Measurements from ENCODE around the gene FSTL5. TPM values are rescaled to one million over a fixed set of nuclear protein-coding genes. Genes with fewer than 3 reads are reported as not detected.

The FSTL5 gene
- polyA plus RNA-seq, 3 donors: not detected

- H3K9me3 ChIP-seq (replicated peaks in 1 of 2; ENCODE audit: control insufficient read depth in 1 of 2, insufficient read depth in 1 of 2, low read length in 2 of 2): peaks cover 4 to 6% of the 10 kb centered on the region in 2 donors
- H3K4me3 ChIP-seq (replicated peaks in 1 of 3; ENCODE audit: low read depth in 2 of 3, low read length in 3 of 3): no peak overlapping the region
- no peaks in the 10 kb centered on the region for H3K36me3 ChIP-seq (replicated peaks in 1 of 2; ENCODE audit: control insufficient read depth in 1 of 2, insufficient read depth in 2 of 2, low read length in 2 of 2)
- Mint-ChIP-seq H3K4me1 (no peaks in the 10 kb centered on the region), H3K9me3 (peaks cover 0 to 8% (median 3%) of the 10 kb centered on the region in 7 donors), H3K27ac (no peak overlapping the region), H3K27me3 (ENCODE audit: low read depth in 3 of 3) (no peaks in the 10 kb centered on the region), H3K36me3 (no peaks in the 10 kb centered on the region), H3K4me3 (no peak overlapping the region)
- H4K20me1 ChIP-seq (ENCODE audit: insufficient read depth, low read length): no peaks in the 10 kb centered on the region
- no peaks in the 10 kb centered on the region for H3K27me3 ChIP-seq (ENCODE audit: control insufficient read depth in 2 of 2, insufficient read depth in 2 of 2, low read length in 2 of 2)
- no peaks in the 10 kb centered on the region for H3K4me1 ChIP-seq (ENCODE audit: control insufficient read depth in 1 of 2, insufficient read depth in 2 of 2, low read length in 2 of 2)
- DNase-seq: no peak
- no peaks in the 10 kb centered on the region for H3K79me2 ChIP-seq (ENCODE audit: insufficient read depth, low read length)
- WGBS (ENCODE audit: insufficient coverage): no CpG with 5 or more reads among the region's 2 CpGs
- no peak overlapping the region for H3K9ac ChIP-seq (ENCODE audit: insufficient read depth, low read length, poor library complexity, severe bottlenecking)
- no peak overlapping the region for H3K4me2 ChIP-seq (replicated peaks; ENCODE audit: extremely low read depth, low read length, poor library complexity, severe bottlenecking)
- intact Hi-C loops (cut with micrococcal nuclease): no loop called here
- H3K27ac ChIP-seq (ENCODE audit: low read depth in 1 of 2, low read length in 2 of 2): no peak overlapping the region
- TF ChIP-seq CTCF (IDR thresholded peaks at IDR 0.05): no peak
- no peak overlapping the region for H2AFZ ChIP-seq (ENCODE audit: insufficient read depth, low read depth, low read length, poor library complexity, severe bottlenecking)
These were observed 37.9 kb upstream of the FSTL5 start for GRCh38 chr4:162201673-162202072.

GRCh38 chr4:162170509-162170908, 6.7 kb upstream of the FSTL5 start:
- Mint-ChIP-seq H3K9me3 (peaks cover 0 to 3% (median 0%) of the 10 kb centered on the region in 7 donors), H3K27me3 (ENCODE audit: low read depth in 3 of 3) (peaks cover 2 to 4% (median 3%) of the 10 kb centered on the region in 3 donors), H3K36me3 (no peaks in the 10 kb centered on the region), H3K4me3 (no peak overlapping the region), H3K4me1 (peaks cover 3% of the 10 kb centered on the region), H3K27ac (no peak overlapping the region)
- WGBS (ENCODE audit: insufficient coverage): no CpG with 5 or more reads among the region's 3 CpGs
- no peak for DNase-seq
- no peak overlapping the region for H3K4me2 ChIP-seq (replicated peaks; ENCODE audit: extremely low read depth, low read length, poor library complexity, severe bottlenecking)
- intact Hi-C loops (cut with micrococcal nuclease): no loop called here
- TF ChIP-seq CTCF (IDR thresholded peaks at IDR 0.05): no peak
- H3K36me3 ChIP-seq (replicated peaks in 1 of 2; ENCODE audit: control insufficient read depth in 1 of 2, insufficient read depth in 2 of 2, low read length in 2 of 2): no peaks in the 10 kb centered on the region
- H3K27ac ChIP-seq (ENCODE audit: low read depth in 1 of 2, low read length in 2 of 2): no peak overlapping the region
- H3K79me2 ChIP-seq (ENCODE audit: insufficient read depth, low read length): no peaks in the 10 kb centered on the region
- H3K9me3 ChIP-seq (replicated peaks in 1 of 2; ENCODE audit: control insufficient read depth in 1 of 2, insufficient read depth in 1 of 2, low read length in 2 of 2): no peaks in the 10 kb centered on the region
- no peaks in the 10 kb centered on the region for H4K20me1 ChIP-seq (ENCODE audit: insufficient read depth, low read length)
- H3K27me3 ChIP-seq (ENCODE audit: control insufficient read depth in 2 of 2, insufficient read depth in 2 of 2, low read length in 2 of 2): peaks cover 2 to 3% of the 10 kb centered on the region in 2 donors
- H3K4me3 ChIP-seq (replicated peaks in 1 of 3; ENCODE audit: low read depth in 2 of 3, low read length in 3 of 3): no peak overlapping the region
- H2AFZ ChIP-seq (ENCODE audit: insufficient read depth, low read depth, low read length, poor library complexity, severe bottlenecking): no peak overlapping the region
- H3K9ac ChIP-seq (ENCODE audit: insufficient read depth, low read length, poor library complexity, severe bottlenecking): no peak overlapping the region
- no peaks in the 10 kb centered on the region for H3K4me1 ChIP-seq (ENCODE audit: control insufficient read depth in 1 of 2, insufficient read depth in 2 of 2, low read length in 2 of 2)
